Neural cell (in vitro differentiated cells): ENCODE results near the gene GDF9. TPM values are rescaled to one million over a fixed set of nuclear protein-coding genes. Genes with fewer than 3 reads are reported as not detected.
"Not testable (repeated sequence)": the region's sequence is repeated elsewhere in the genome, so short reads cannot be mapped to it uniquely, and the experiment has no call there.

Source experiments
- H2AFZ ChIP-seq: fragments of 200-600, 300-800 bp; sonication (generic), shearing (Covaris generic); 2 replicates; pipeline ENCODE4 v1.6.0; 2014; ENCODE audit warnings: low read depth, mild to moderate bottlenecking, antibody characterized with exemption, low read length, moderate library complexity
- H3F3A ChIP-seq: fragments of 200-600 bp; shearing (Covaris generic); 2 replicates; pipeline ENCODE4 v1.6.1; 2016; ENCODE audit warnings: mild to moderate bottlenecking, moderate library complexity, mixed read lengths, antibody characterized with exemption, low read length; ENCODE audit not compliant: insufficient read depth, poor library complexity, severe bottlenecking
- H3K27ac ChIP-seq: fragments of 200-600, 300-800 bp; sonication (generic), shearing (Covaris generic); 2 replicates; pipeline ENCODE4 v1.5.1; 2014; ENCODE audit warnings: mild to moderate bottlenecking, low read length, moderate library complexity
- H3K27me3 ChIP-seq: fragments of 300-800, 200-600 bp; sonication (generic), shearing (Covaris generic); 2 replicates; pipeline ENCODE4 v1.6.0; 2014; ENCODE audit warnings: mild to moderate bottlenecking, low read depth, low read length, moderate library complexity; ENCODE audit not compliant: insufficient read depth
- H3K36me3 ChIP-seq: fragments of 300-800, 200-600 bp; sonication (generic), shearing (Covaris generic); 2 replicates; pipeline ENCODE4 v1.5.1; 2014; ENCODE audit warnings: mild to moderate bottlenecking, antibody characterized with exemption, low read length, moderate library complexity; ENCODE audit not compliant: insufficient read depth
- H3K4me2 ChIP-seq: fragments of 300-800, 200-600 bp; sonication (generic), shearing (Covaris generic); 2 replicates; pipeline ENCODE4 v1.6.0; 2014; ENCODE audit warnings: mild to moderate bottlenecking, low read length
- H3K4me3 ChIP-seq: fragments of 300-800, 200-600 bp; sonication (generic), shearing (Covaris generic); 2 replicates; pipeline ENCODE4 v1.5.1; 2014; ENCODE audit warnings: mild to moderate bottlenecking, low read length, moderate library complexity
- H3K79me2 ChIP-seq: fragments of 200-600 bp; shearing (Covaris generic); replicated peaks from 2 replicates; pipeline ENCODE4 v1.6.0; 2014; ENCODE audit warnings: mild to moderate bottlenecking, low read length, moderate library complexity; ENCODE audit not compliant: insufficient read depth
- H3K9ac ChIP-seq: fragments of 300-800, 200-600 bp; sonication (generic), shearing (Covaris generic); 2 replicates; pipeline ENCODE4 v1.6.1; 2016; ENCODE audit warnings: mild to moderate bottlenecking, low read length, mixed read lengths
- H3K9me2 ChIP-seq: fragments of 200-600 bp; shearing (Covaris generic); 2 replicates; pipeline ENCODE4 v1.6.1; 2016; ENCODE audit warnings: mild to moderate bottlenecking, low read length, mixed read lengths; ENCODE audit not compliant: insufficient read depth
- H3K9me3 ChIP-seq: fragments of 200-600, 300-800 bp; sonication (generic), shearing (Covaris generic); 2 replicates; pipeline ENCODE4 v1.6.1; 2016; ENCODE audit warnings: mild to moderate bottlenecking, mixed run types, low read length, moderate library complexity, mixed read lengths
- H4K20me1 ChIP-seq: fragments of 200-600 bp; shearing (Covaris generic); 2 replicates; pipeline ENCODE4 v1.6.1; 2016; ENCODE audit warnings: mild to moderate bottlenecking, mixed run types; ENCODE audit not compliant: insufficient read depth
- CTCF ChIP-seq: fragments of 450-650 bp; IDR thresholded peaks from 2 replicates; pipeline ENCODE4 v1.5.1; 2014; ENCODE audit warnings: antibody characterized with exemption, mild to moderate bottlenecking, moderate library complexity; ENCODE audit not compliant: poor library complexity, severe bottlenecking
- EP300 ChIP-seq: fragments of 450-650 bp; conservative IDR thresholded peaks from 2 replicates; pipeline ENCODE4 v1.6.1; 2014; ENCODE audit warnings: antibody characterized with exemption, mild to moderate bottlenecking, moderate library complexity; ENCODE audit not compliant: poor library complexity, severe bottlenecking
- EZH2 ChIP-seq: fragments of 200-600, 300-800 bp; shearing (Covaris generic), sonication (generic); IDR thresholded peaks from 2 replicates; pipeline ENCODE4 v1.6.1; 2014; ENCODE audit warnings: antibody characterized with exemption, low read length, borderline replicate concordance, mild to moderate bottlenecking; ENCODE audit not compliant: insufficient read depth, poor library complexity, severe bottlenecking
- MXI1 ChIP-seq: fragments of 450-650 bp; conservative IDR thresholded peaks from 2 replicates; pipeline ENCODE4 v1.6.1; 2014; ENCODE audit warnings: antibody characterized with exemption, mild to moderate bottlenecking; ENCODE audit not compliant: poor library complexity, severe bottlenecking
- POLR2AphosphoS5 ChIP-seq: IDR thresholded peaks from 2 replicates; pipeline ENCODE4 v1.6.1; 2012
- RAD21 ChIP-seq: fragments of 450-650 bp; conservative IDR thresholded peaks from 2 replicates; pipeline ENCODE4 v1.6.1; 2014; ENCODE audit warnings: antibody characterized with exemption, mild to moderate bottlenecking, moderate library complexity
- REST ChIP-seq: IDR thresholded peaks from 2 replicates; pipeline ENCODE4 v1.6.1; 2012; ENCODE audit warnings: borderline replicate concordance
- SMC3 ChIP-seq: fragments of 450-650 bp; conservative IDR thresholded peaks from 2 replicates; pipeline ENCODE4 v1.6.1; 2014; ENCODE audit warnings: antibody characterized with exemption, mild to moderate bottlenecking, moderate library complexity; ENCODE audit not compliant: poor library complexity
- TAF1 ChIP-seq: IDR thresholded peaks from 2 replicates; pipeline ENCODE4 v1.6.1; 2012; ENCODE audit warnings: low read depth
- polyA plus RNA-seq: library from polyadenylated mRNA; depleted of rRNA; stranded (reverse); fragments of >200 nt; gene quantifications from 2 replicates; pipeline ENCODE4 v1.2.3, GENCODE V29; 2014

Gene GDF9
- polyA plus RNA-seq, 1 donor from 2014 or later: 5.1 TPM

- Histone ChIP-seq H3K27ac (no peak overlapping the region), H3K9ac (no peak overlapping the region), H2AFZ (no peak overlapping the region), H4K20me1 (no peaks in the 10 kb centered on the region), H3K9me2 (no peaks in the 10 kb centered on the region), H3K36me3 (no peaks in the 10 kb centered on the region), H3K79me2 (no peaks in the 10 kb centered on the region), H3K4me3 (no peak overlapping the region), H3K4me2 (no peak overlapping the region), H3K27me3 (no peaks in the 10 kb centered on the region), H3F3A (no peaks in the 10 kb centered on the region), H3K9me3 (no peaks in the 10 kb centered on the region)
- TF ChIP-seq MXI1 (no peak), EZH2 (no peak), TAF1 (no peak), POLR2AphosphoS5 (no peak), REST (no peak), RAD21 (no peak), SMC3 (no peak), EP300 (no peak), CTCF (no peak)
Measured at GRCh38 chr5:132856011-132856410, 10.3 kb downstream of the GDF9 start.

DNA sequence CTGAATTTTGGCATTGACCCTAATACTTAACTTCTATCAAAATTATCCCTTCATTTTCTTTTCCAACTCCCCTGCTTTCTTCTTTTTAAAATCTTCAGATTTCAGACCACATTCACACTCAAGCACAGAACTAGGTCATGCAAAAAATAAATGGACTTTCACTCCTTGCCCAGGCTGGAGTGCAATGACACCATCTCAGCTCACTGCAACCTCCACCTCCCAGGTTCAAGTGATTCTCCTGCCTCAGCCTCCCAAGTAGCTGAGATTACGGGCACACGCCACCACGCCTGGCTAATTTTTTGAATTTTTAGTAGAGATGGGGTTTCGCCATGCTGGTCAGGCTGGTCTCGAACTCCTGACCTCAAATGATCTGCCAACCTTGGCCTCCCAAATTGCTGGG, 11.3 kb downstream of the GDF9 start:
- not testable (repeated sequence) for H3K79me2 ChIP-seq, H3K27ac ChIP-seq, H3K4me2 ChIP-seq, H3K9ac ChIP-seq, H2AFZ ChIP-seq, H3F3A ChIP-seq, H3K9me2 ChIP-seq, H3K27me3 ChIP-seq, H3K4me3 ChIP-seq, H3K36me3 ChIP-seq, H4K20me1 ChIP-seq, H3K9me3 ChIP-seq

DNA sequence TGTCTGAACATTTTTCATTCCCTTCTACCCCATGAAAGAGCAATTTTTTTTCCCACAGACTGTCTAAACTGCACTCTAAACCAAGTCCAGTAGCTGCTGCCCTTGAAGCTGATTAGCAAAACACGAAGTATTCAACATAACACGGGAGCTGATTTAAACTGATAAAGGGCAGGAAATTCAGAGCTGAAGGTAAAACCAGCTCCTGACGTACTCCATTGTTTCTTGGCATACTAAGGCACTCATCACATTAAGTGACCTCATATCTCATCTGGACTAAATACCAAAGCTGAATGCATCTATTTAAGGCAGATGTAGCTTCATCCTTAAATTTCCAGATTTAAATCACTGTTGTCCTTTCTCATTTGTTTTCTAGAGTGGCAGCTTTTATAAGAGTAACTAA, 12.0 kb downstream of the GDF9 start:
- no peak for TF ChIP-seq SMC3
- no peak for TF ChIP-seq EP300
- Histone ChIP-seq H3K4me2 (no peak overlapping the region), H4K20me1 (no peaks in the 10 kb centered on the region), H3K9me2 (no peaks in the 10 kb centered on the region), H3F3A (no peaks in the 10 kb centered on the region), H3K9ac (no peak overlapping the region), H2AFZ (no peak overlapping the region), H3K79me2 (no peaks in the 10 kb centered on the region), H3K27ac (no peak overlapping the region), H3K9me3 (no peaks in the 10 kb centered on the region), H3K4me3 (no peak overlapping the region), H3K36me3 (no peaks in the 10 kb centered on the region), H3K27me3 (no peaks in the 10 kb centered on the region)
